Measurements from ENCODE around the gene JAG1. TPM values are rescaled to one million over a fixed set of nuclear protein-coding genes. Genes with fewer than 3 reads are reported as not detected.
A peak's percentile ranks its signal among the peaks of the same experiment; 100 is the strongest.

Gene JAG1
- total RNA-seq, 1 experiment from 2014 or later: 88.0 TPM

GRCh38 chr20:10679269-10679668 is 5.5 kb upstream of the JAG1 start:
- no TSS peak for BruUV-seq (replicated peaks)
- Mint-ChIP-seq H3K27ac (ENCODE audit: low read depth, unreplicated experiment) (peak overlapping the region; percentile 15), H3K4me1 (ENCODE audit: insufficient read depth, unreplicated experiment) (peaks cover 14% of the 10 kb centered on the region), H3K36me3 (ENCODE audit: insufficient read depth, unreplicated experiment) (no peaks in the 10 kb centered on the region), H3K9me3 (ENCODE audit: unreplicated experiment) (no peaks in the 10 kb centered on the region), H3K4me3 (ENCODE audit: unreplicated experiment) (no peak overlapping the region), H3K27me3 (ENCODE audit: insufficient read depth, unreplicated experiment) (no peaks in the 10 kb centered on the region)
- ChIA-PET CTCF (interaction anchor here (0.6 to 1.2 kb wide), 6 partner anchors 17 to 594 kb away, joined by 3 to 5 read pairs (median 3); no protein-coding TSS in a partner anchor), POLR2A (interaction anchor here (0.7 to 1.1 kb wide), 4 partner anchors 10 to 75 kb away, joined by 3 to 5 read pairs (median 4); no protein-coding TSS in a partner anchor)
- DNase-seq (ENCODE audit: unreplicated experiment): peak; percentile 57
- no peak for TF ChIP-seq CTCF (IDR thresholded peaks at IDR 0.05; ENCODE audit: unreplicated experiment)
- intact Hi-C loops (cut with micrococcal nuclease): loop anchor here (10.0 kb wide), 3 partner anchors 86 to 1064 kb away; no protein-coding TSS in a partner anchor

- intact Hi-C loops (cut with micrococcal nuclease): loop anchor here (10.0 kb wide), 3 partner anchors 88 to 1062 kb away; no protein-coding TSS in a partner anchor
- BruUV-seq (replicated peaks): no TSS peak
- DNase-seq (ENCODE audit: unreplicated experiment): no peak
- H3K4me3 Mint-ChIP-seq (ENCODE audit: unreplicated experiment): no peak overlapping the region
- H3K4me1 Mint-ChIP-seq (ENCODE audit: insufficient read depth, unreplicated experiment): peaks cover 14% of the 10 kb centered on the region
- H3K9me3 Mint-ChIP-seq (ENCODE audit: unreplicated experiment): no peaks in the 10 kb centered on the region
- H3K27me3 Mint-ChIP-seq (ENCODE audit: insufficient read depth, unreplicated experiment): no peaks in the 10 kb centered on the region
- TF ChIP-seq CTCF (IDR thresholded peaks at IDR 0.05; ENCODE audit: unreplicated experiment): no peak
- no peak overlapping the region for H3K27ac Mint-ChIP-seq (ENCODE audit: low read depth, unreplicated experiment)
- ChIA-PET POLR2A (interaction anchor here (1.2 to 1.6 kb wide), 2 partner anchors 29 to 600 kb away, joined by 3 to 6 read pairs; no protein-coding TSS in a partner anchor), CTCF (interaction anchor here (0.7 to 3.2 kb wide), 5 partner anchors 25 to 278 kb away, joined by 3 to 14 read pairs (median 4); no protein-coding TSS in a partner anchor)
- peaks cover 14% of the 10 kb centered on the region for H3K36me3 Mint-ChIP-seq (ENCODE audit: insufficient read depth, unreplicated experiment)
Measured at GRCh38 chr20:10676518-10676917, 2.7 kb upstream of the JAG1 start.

GRCh38 chr20:10675450-10675848 is 1.6 kb upstream of the JAG1 start:
- H3K9me3 Mint-ChIP-seq (ENCODE audit: unreplicated experiment): no peaks in the 10 kb centered on the region
- DNase-seq (ENCODE audit: unreplicated experiment): no peak
- H3K4me3 Mint-ChIP-seq (ENCODE audit: unreplicated experiment): peak overlapping the region; percentile 98
- intact Hi-C loops (cut with micrococcal nuclease): loop anchor here (2.0 to 10.0 kb wide), 4 partner anchors 89 to 1061 kb away; no protein-coding TSS in a partner anchor
- TF ChIP-seq CTCF (IDR thresholded peaks at IDR 0.05; ENCODE audit: unreplicated experiment): no peak
- H3K4me1 Mint-ChIP-seq (ENCODE audit: insufficient read depth, unreplicated experiment): peaks cover 20% of the 10 kb centered on the region
- ChIA-PET CTCF (interaction anchor here (0.6 to 3.3 kb wide), 37 partner anchors 8 to 860 kb away, joined by 3 to 15 read pairs (median 3); no protein-coding TSS in a partner anchor), POLR2A (interaction anchor here (0.6 to 13.1 kb wide), 27 partner anchors 12 to 597 kb away, joined by 3 to 170 read pairs (median 19); partner anchors contain the start of genes MKKS and SLX4IP)
- no TSS peak for BruUV-seq (replicated peaks)
- H3K36me3 Mint-ChIP-seq (ENCODE audit: insufficient read depth, unreplicated experiment): peaks cover 22% of the 10 kb centered on the region
- H3K27me3 Mint-ChIP-seq (ENCODE audit: insufficient read depth, unreplicated experiment): no peaks in the 10 kb centered on the region
- H3K27ac Mint-ChIP-seq (ENCODE audit: low read depth, unreplicated experiment): peak overlapping the region; percentile 61

GRCh38 chr20:10674684-10675449 is 1.1 kb upstream of the JAG1 start:
- H3K4me3 Mint-ChIP-seq (ENCODE audit: unreplicated experiment): peak overlapping the region; percentile 98
- H3K27me3 Mint-ChIP-seq (ENCODE audit: insufficient read depth, unreplicated experiment): no peaks in the 10 kb centered on the region
- intact Hi-C loops (cut with micrococcal nuclease): loop anchor here (1.0 to 10.0 kb wide), 9 partner anchors 90 to 1060 kb away; no protein-coding TSS in a partner anchor
- POLR2A ChIA-PET: interaction anchor here (0.6 to 13.1 kb wide), 73 partner anchors 8 to 1226 kb away, joined by 3 to 170 read pairs (median 4); partner anchors contain the start of genes MKKS and SLX4IP
- peaks cover 23% of the 10 kb centered on the region for H3K4me1 Mint-ChIP-seq (ENCODE audit: insufficient read depth, unreplicated experiment)
- peak; percentile 74 for DNase-seq (ENCODE audit: unreplicated experiment)
- H3K9me3 Mint-ChIP-seq (ENCODE audit: unreplicated experiment): no peaks in the 10 kb centered on the region
- TF ChIP-seq CTCF (IDR thresholded peaks at IDR 0.05; ENCODE audit: unreplicated experiment): peak; percentile 93
- CTCF ChIA-PET: interaction anchor here (0.6 to 3.3 kb wide), 53 partner anchors 9 to 861 kb away, joined by 3 to 15 read pairs (median 3); no protein-coding TSS in a partner anchor
- TSS peak; percentile 61 for BruUV-seq (replicated peaks)
- H3K36me3 Mint-ChIP-seq (ENCODE audit: insufficient read depth, unreplicated experiment): peaks cover 24% of the 10 kb centered on the region
- H3K27ac Mint-ChIP-seq (ENCODE audit: low read depth, unreplicated experiment): peak overlapping the region; percentile 61
